Kidney (tissue), 14 donors: Measurements from ENCODE around the gene ZNF423. TPM values are rescaled to one million over a fixed set of nuclear protein-coding genes. Genes with fewer than 3 reads are reported as not detected.

Source experiments
- DNase-seq, 5 donors: peaks; one replicate each; pipeline ENCODE4 v3.0.0-alpha.2; 2013 to 2020
- FAIRE-seq: peaks from 2 replicates; lab custom pipeline; 2012; peaks lifted over from hg19 to GRCh38; lab: Jason Lieb, UNC
- H3K27ac ChIP-seq, 2 donors: one replicate each; pipeline ENCODE4 v1.7.0; 2013; ENCODE audit warnings: low read depth in 2 of 2, low read length in 2 of 2, inconsistent platforms in 1 of 2
- H3K27me3 ChIP-seq: one replicate; pipeline ENCODE4 v1.7.1; 2013; ENCODE audit warnings: low read length, inconsistent platforms; ENCODE audit not compliant: control insufficient read depth, insufficient read depth
- H3K36me3 ChIP-seq, 3 donors: one replicate each; pipeline versions ENCODE4 v1.7.0 to v1.7.1; 2013; ENCODE audit warnings: low read length in 3 of 3, control low read depth in 1 of 3, inconsistent platforms in 1 of 3; ENCODE audit not compliant: insufficient read depth in 3 of 3, control insufficient read depth in 2 of 3
- H3K4me1 ChIP-seq, 3 donors: one replicate each; pipeline versions ENCODE4 v1.7.0 to v1.7.1; 2013; ENCODE audit warnings: low read length in 3 of 3, inconsistent platforms in 1 of 3, low read depth in 1 of 3; ENCODE audit not compliant: control insufficient read depth in 2 of 3, insufficient read depth in 2 of 3
- H3K4me3 ChIP-seq, 3 donors: one replicate each; pipeline versions ENCODE4 v1.7.0 to v1.8.1; 2013; ENCODE audit warnings: low read length in 3 of 3, control low read depth in 1 of 3, inconsistent platforms in 1 of 3
- H3K9ac ChIP-seq, 3 donors: one replicate each; pipeline versions ENCODE4 v1.7.0 to v1.7.1; 2013; ENCODE audit warnings: low read length in 3 of 3, control low read depth in 1 of 3, inconsistent platforms in 1 of 3
- H3K9me3 ChIP-seq, 3 donors: one replicate each; pipeline versions ENCODE4 v1.7.0 to v1.7.1; 2013; ENCODE audit warnings: low read length in 3 of 3, control low read depth in 1 of 3, inconsistent platforms in 1 of 3; ENCODE audit not compliant: control insufficient read depth in 2 of 3, insufficient read depth in 1 of 3
- intact Hi-C: fragments of 100-400 bp; cut with DNase I; formaldehyde crosslinking; loops from one replicate; pipeline ENCODE4 v1.11.1; 2022
- polyA plus RNA-seq: library from polyadenylated mRNA; stranded (reverse); fragments of 350-450 nt; fragmentation: Illumina TruSeq; extraction: RNeasy Lipid Tissue Mini Kit (QIAGEN cat#74804); gene quantifications from one replicate; pipeline ENCODE4 v1.2.3, GENCODE V29; 2014; ENCODE audit warnings: low read depth, low replicate concordance; ENCODE audit not compliant: insufficient read depth
- total RNA-seq: library from RNA; stranded (reverse); fragmentation: NEBNext Ultra II Directional; extraction: Animal tissue kit (Norgen Biotek cat#: 25700); gene quantifications from one replicate; pipeline ENCODE4 v1.2.1, GENCODE V29; 2021
- TF ChIP-seq, protein P1 (sequence below): IDR thresholded peaks from 3 replicates; pipeline ENCODE4 v1.5.1; 2012; ENCODE audit warnings: mild to moderate bottlenecking, moderate library complexity, borderline replicate concordance; ENCODE audit not compliant: insufficient read depth; ENCODE audit errors: extremely low read depth
- donor health status: control.
- donor health status: control.
- donor health status: control.
- donor health status: control.
- donor health status: control.
- donor health status: DM: yes; HTN: yes; CAD: no.
- donor health status: Normal renal cell carcinoma (clear cell type).

The ZNF423 gene
- total and polyA plus RNA-seq, 2 donors from 2014 or later, result 2.0 to 8.4 TPM

DNA sequence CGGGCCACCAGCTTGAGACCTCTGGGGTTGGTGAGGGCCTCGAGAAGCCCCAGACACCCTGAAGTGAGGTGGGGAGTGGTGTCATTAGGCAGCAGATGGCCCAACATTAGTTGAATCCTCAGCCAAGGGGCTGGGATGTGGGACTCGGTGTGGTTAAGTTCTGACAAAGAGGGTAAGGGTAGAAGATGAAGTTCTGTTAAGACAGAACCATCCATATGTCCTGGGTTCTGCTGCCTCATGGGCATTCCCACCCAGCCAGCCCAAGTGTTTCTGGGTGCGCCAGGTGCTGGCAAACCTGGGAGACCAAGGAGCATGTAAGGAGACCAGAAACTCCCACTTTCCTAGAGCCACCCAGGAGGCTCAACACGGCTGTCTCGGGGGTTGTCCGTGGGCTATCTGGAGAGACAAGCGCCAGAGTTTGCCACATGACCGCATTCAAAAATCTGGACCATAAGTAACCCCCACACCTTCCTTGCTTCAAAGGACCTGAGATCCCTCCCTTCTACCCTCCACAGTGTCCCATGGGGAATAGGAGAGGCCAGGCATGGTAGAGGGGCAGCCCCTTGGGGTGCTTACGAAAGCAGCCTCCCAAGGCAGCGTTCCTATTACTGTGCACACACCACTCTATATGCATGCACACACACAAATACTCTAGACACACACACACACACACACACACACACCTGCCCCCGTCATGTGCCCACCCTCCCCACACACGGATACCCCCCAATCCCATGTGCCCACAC, 353.6 kb downstream of the ZNF423 start:
- DNase-seq, result peak in 2 of 5 donors; percentile 24 to 29
- H3K9me3 ChIP-seq, result no peaks in the 10 kb centered on the region
- no peak overlapping the region for H3K27ac ChIP-seq
- intact Hi-C loops, result no loop called here
- no peak overlapping the region for H3K9ac ChIP-seq
- TF ChIP-seq, protein P1, sequence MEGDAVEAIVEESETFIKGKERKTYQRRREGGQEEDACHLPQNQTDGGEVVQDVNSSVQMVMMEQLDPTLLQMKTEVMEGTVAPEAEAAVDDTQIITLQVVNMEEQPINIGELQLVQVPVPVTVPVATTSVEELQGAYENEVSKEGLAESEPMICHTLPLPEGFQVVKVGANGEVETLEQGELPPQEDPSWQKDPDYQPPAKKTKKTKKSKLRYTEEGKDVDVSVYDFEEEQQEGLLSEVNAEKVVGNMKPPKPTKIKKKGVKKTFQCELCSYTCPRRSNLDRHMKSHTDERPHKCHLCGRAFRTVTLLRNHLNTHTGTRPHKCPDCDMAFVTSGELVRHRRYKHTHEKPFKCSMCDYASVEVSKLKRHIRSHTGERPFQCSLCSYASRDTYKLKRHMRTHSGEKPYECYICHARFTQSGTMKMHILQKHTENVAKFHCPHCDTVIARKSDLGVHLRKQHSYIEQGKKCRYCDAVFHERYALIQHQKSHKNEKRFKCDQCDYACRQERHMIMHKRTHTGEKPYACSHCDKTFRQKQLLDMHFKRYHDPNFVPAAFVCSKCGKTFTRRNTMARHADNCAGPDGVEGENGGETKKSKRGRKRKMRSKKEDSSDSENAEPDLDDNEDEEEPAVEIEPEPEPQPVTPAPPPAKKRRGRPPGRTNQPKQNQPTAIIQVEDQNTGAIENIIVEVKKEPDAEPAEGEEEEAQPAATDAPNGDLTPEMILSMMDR, result no peak
- no peak overlapping the region for H3K4me3 ChIP-seq
- no peaks in the 10 kb centered on the region for H3K4me1 ChIP-seq
- peaks cover 0 to 2% (median 0%) of the 10 kb centered on the region in 3 donors for H3K36me3 ChIP-seq
- H3K27me3 ChIP-seq, result no peaks in the 10 kb centered on the region
- no peak for FAIRE-seq

- H3K4me3 ChIP-seq, result no peak overlapping the region
- intact Hi-C loops, result no loop called here
- TF ChIP-seq, protein P1, result no peak
- H3K27ac ChIP-seq, result no peak overlapping the region
- no peaks in the 10 kb centered on the region for H3K4me1 ChIP-seq
- H3K9ac ChIP-seq, result no peak overlapping the region
- H3K27me3 ChIP-seq, result no peaks in the 10 kb centered on the region
- H3K36me3 ChIP-seq, result no peaks in the 10 kb centered on the region
- FAIRE-seq (no peak), DNase-seq (peak in 3 of 5 donors; percentile 9 to 48 (median 30))
- H3K9me3 ChIP-seq, result no peaks in the 10 kb centered on the region
These were observed 355.9 kb downstream of the ZNF423 start for GRCh38 chr16:49499869-49500610.

DNA sequence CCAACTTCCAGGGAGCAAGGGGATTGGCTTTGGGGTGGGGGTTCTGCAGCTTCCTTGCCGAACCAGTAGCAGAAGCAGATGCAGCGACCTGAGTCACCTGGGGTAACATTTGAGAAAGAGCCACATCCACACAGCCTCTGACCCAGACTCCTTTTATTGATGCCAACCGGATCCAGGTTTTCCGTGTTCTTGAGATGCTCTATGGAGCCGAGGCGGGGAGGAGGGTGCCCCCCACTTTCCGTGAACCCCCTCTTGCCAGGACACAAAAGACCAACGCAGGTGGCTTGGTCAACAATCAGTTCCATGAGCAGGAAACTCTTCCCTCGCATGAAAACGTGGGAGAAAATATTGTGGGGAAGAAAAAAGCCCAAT, 356.5 kb downstream of the ZNF423 start:
- H3K9ac ChIP-seq, result no peak overlapping the region
- no peak overlapping the region for H3K27ac ChIP-seq
- no peak overlapping the region for H3K4me3 ChIP-seq
- H3K36me3 ChIP-seq, result no peaks in the 10 kb centered on the region
- H3K4me1 ChIP-seq, result no peaks in the 10 kb centered on the region
- no peaks in the 10 kb centered on the region for H3K9me3 ChIP-seq
- no peaks in the 10 kb centered on the region for H3K27me3 ChIP-seq
- peak in 1 of 5 donors; percentile 4 for DNase-seq
- TF ChIP-seq, protein P1, result no peak
- FAIRE-seq, result no peak
- intact Hi-C loops, result no loop called here
